NCI-H526 treated with DMSO at 0.1 percent for 48 hours (cell line): Measurements from ENCODE around the gene TMEM176B.
"Not testable (repeated sequence)": the region's sequence is repeated elsewhere in the genome, so short reads cannot be mapped to it uniquely, and the experiment has no call there.

ENCODE experiments used
- DNase-seq: peaks from one replicate; lab custom pipeline; 2025; lab: John Stamatoyannopoulos, UW

TMEM176B gene

GRCh38 chr7:150823043-150823442 lies 22.9 kb upstream of the TMEM176B start:
- no peak for DNase-seq

DNA sequence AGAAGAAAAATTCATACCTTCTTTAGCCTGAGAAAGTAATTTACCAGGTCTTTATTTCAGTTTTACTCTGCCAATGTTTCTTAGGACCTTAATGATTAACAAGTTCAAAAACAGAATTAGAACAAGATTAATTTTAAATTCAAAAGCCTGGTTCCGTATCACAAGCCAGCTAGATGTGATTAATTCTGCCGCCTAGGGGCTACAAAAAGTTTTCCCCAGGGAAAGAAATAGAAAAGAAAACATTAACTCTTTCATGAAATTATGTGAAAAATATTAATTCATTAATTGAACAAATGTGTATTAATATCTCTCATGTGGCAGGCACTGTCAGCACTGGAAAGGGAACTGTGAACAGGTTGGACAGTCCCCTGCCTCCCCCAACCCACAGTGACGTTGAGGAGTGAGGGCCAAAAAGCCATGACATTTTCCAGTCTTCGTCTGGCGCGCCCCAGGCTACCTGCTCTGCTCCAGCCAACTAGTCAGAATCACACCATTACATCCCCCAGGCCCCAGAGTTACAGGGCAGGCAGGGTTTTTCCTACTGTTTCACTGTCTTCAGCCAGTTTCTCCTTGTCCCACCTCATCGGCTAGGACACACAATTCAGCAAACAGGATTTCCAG lies 20.5 kb upstream of the TMEM176B start:
- no peak for DNase-seq

- no peak for DNase-seq
These were observed 20.0 kb upstream of the TMEM176B start for GRCh38 chr7:150820148-150820547.

- no peak for DNase-seq
These were observed 18.8 kb upstream of the TMEM176B start for GRCh38 chr7:150818971-150819370.

- no peak for DNase-seq
These were observed 14.3 kb upstream of the TMEM176B start for GRCh38 chr7:150814328-150815001.

DNA sequence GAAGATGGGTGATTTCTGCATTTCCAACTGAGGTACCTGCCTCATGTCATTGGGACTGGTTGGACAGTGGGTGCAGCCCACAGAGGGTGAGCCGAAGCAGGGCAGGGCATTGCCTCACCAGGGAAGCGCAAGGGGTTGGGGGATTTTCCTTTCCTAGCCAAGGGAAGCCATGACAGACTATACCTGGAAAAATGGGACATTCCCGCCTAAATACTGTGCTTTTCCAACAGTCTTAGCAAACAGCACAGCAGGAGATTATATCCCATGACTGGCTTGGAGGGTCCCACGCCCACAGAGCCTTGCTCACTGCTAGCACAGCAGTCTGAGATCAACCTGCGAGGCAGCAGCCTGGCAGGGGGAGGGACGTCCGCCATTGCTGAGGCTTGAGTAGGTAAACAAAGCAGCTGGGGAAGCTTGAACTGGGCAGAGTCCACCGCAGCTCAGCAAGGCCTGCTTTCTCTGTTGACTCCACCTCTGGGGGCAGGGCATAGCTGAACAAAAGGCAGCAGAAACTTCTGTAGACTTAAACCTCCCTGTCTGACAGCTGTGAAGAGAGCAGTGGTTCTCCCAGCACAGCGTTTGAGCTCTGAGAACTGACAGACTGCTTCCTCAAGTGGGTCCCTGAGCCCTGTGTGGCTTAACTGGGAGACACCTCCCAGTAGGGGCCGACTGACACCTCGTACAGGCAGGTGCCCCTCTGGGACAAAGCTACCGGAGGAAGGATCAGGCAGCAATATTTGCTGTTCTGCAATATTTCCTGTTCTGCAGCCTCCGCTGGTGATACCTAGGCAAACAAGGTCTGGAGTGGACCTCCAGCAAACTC lies 7.7 kb upstream of the TMEM176B start:
- DNase-seq, result not testable (repeated sequence)

GRCh38 chr7:150806863-150807262 lies 6.7 kb upstream of the TMEM176B start:
- DNase-seq, result no peak

DNA sequence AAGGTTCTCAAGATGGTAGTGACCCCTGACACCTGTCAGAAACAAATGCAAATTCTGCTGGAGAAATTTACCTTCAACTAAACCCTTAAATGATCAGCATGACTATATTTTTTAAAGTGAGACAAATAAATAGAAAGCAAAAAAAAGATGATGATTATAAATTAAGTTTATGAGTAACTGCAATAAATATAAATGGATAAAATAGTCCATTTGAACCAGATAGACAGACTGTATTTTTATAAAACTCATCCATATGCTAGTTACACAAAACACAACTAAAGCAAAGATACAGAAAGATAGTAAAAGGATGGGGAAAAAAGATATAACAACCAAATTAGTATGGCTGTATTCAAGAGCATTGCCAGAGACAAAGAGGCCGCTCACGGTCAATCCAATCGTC lies 6.3 kb upstream of the TMEM176B start:
- DNase-seq, result no peak

DNA sequence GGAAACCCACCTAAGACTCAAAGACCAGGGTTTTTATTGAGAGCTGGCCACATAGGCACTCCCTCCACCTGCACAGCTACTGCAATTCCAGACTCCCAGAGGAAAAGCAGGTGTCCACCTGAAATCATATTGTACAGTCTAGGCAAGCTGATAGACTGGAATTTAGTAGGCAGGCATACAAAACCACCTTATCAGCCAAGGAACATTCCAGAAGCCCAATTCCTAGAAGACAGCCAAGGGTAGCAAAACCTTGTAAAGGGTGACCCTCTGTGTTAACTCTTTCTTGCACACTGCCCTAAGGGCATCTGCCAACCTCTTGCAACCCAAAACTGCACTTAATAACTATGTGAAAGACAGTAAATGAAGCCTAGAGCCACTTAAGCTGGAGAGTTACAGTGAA lies 5.7 kb upstream of the TMEM176B start:
- no peak for DNase-seq

- DNase-seq, result no peak
These were observed 4.6 kb upstream of the TMEM176B start for GRCh38 chr7:150804802-150805201.

GRCh38 chr7:150803161-150803860 lies 3.1 kb upstream of the TMEM176B start:
- no peak for DNase-seq

- DNase-seq, result no peak
These were observed 2.0 kb upstream of the TMEM176B start for GRCh38 chr7:150801946-150802771.

- no peak for DNase-seq
These were observed 1.2 kb upstream of the TMEM176B start for GRCh38 chr7:150801242-150801945.

- DNase-seq, result no peak
These were observed 547 bp upstream of the TMEM176B start, which contains the start of gene TMEM176A for GRCh38 chr7:150800581-150801241. Gene TMEM176A (plus strand): TSS chr7:150800769. CDS start chr7:150801551, 782 bp downstream.

DNA sequence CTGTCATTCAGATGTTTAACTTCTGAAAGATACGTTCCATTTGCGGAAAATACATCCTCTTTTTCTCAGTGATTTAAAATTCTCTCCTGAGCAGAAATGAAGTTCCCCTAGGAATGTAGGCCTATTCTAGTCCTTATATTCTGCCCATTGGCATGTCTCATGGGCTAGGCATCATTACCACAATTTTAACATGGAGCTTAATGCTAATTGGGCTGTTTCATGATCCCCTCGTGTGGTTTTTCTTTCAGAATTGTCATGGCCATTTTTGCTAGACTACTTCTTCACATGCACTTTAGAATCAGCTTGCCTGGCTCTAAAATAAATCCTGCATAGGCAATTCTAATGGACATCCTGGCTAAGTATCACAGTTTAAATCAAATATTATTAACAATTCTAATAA lies 1.0 kb downstream of the TMEM176B start:
- DNase-seq, result no peak

DNA sequence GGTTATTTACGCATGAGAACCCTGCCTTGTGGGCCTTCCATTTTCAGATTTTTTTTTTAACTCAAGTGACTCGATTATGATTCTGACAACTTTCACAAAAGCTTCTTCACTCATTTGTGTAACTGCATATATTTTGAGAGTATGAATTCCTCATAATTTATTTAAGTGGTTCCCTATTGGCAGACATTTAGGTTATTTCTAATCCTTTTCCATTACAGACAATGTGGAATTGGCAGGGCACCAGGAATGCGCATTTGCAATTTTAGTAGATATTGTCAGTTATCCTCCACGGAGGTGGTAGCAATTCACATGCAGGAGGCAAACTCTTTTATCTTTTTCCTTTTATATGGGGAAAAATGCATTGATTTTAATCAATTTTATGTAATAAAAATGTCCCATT lies 2.5 kb downstream of the TMEM176B start:
- DNase-seq, result peak; percentile 13

- DNase-seq, result no peak
These were observed 6.5 kb downstream of the TMEM176B start for GRCh38 chr7:150793569-150794238.

- DNase-seq, result no peak
These were observed 8.3 kb downstream of the TMEM176B start for GRCh38 chr7:150791746-150792452.

GRCh38 chr7:150791304-150791703 lies 8.9 kb downstream of the TMEM176B start:
- DNase-seq, result no peak
